Heart right ventricle (tissue), 16 donors: ENCODE results near the gene ZNF385A. TPM values are rescaled to one million over a fixed set of nuclear protein-coding genes. Genes with fewer than 3 reads are reported as not detected.

ENCODE experiments used
- ATAC-seq, 8 donors: fragments of 200-7000 bp; cut with Tn5 transposase; one replicate each; pipeline ENCODE4 v1.9.1; 2020; ENCODE audit warnings: mild to moderate bottlenecking in 8 of 8, moderate library complexity in 8 of 8, moderate number of reproducible peaks in 1 of 8
- DNase-seq, 2 donors: peaks; one replicate each; pipeline ENCODE4 v3.0.0-alpha.2; 2020
- H3K27ac ChIP-seq, 10 donors: fragments of 200-600 bp; sonication (generic) in 2 of 10; one replicate each; pipeline versions ENCODE4 v1.5.0 to v1.8.0; 2020 to 2022; ENCODE audit warnings: mild to moderate bottlenecking in 3 of 10
- H3K27me3 ChIP-seq, 7 donors: fragments of 200-600 bp; one replicate each; pipeline ENCODE4 v1.8.0; 2021 to 2022; ENCODE audit warnings: mild to moderate bottlenecking in 2 of 7
- H3K36me3 ChIP-seq, 9 donors: fragments of 200-600 bp; sonication (generic) in 1 of 9; one replicate each; pipeline versions ENCODE4 v1.5.0 to v1.8.0; 2020 to 2022; ENCODE audit warnings: mild to moderate bottlenecking in 2 of 9
- H3K4me1 ChIP-seq, 9 donors: fragments of 200-600 bp; sonication (generic) in 1 of 9; one replicate each; pipeline versions ENCODE4 v1.5.0 to v1.8.0; 2020 to 2022; ENCODE audit warnings: mild to moderate bottlenecking in 4 of 9
- H3K4me3 ChIP-seq, 10 donors: fragments of 200-600 bp; sonication (generic) in 2 of 10; one replicate each; pipeline versions ENCODE4 v1.5.0 to v1.8.0; 2020 to 2022; ENCODE audit warnings: mild to moderate bottlenecking in 7 of 10, moderate library complexity in 2 of 10
- H3K9me3 ChIP-seq, 11 donors: fragments of 200-600 bp in 10 of 11; sonication (generic) in 2 of 11; one replicate each; pipeline versions ENCODE4 v1.5.0 to v1.8.0; 2013 to 2022; ENCODE audit warnings: mild to moderate bottlenecking in 2 of 11, control low read depth in 1 of 11, moderate library complexity in 1 of 11
- CTCF ChIP-seq, 9 donors: fragments of 200-600 bp; sonication (generic) in 2 of 9; IDR thresholded peaks; one replicate each; pipeline versions ENCODE4 v1.5.0 to v1.8.0; 2021 to 2022; ENCODE audit warnings: antibody characterized with exemption in 9 of 9, mild to moderate bottlenecking in 5 of 9, moderate library complexity in 1 of 9
- WGBS, 2 donors: extraction: QIAGEN DNeasy Blood & Tissue Kit; methylation state at CpG; one replicate each; pipeline ENCODE4 v1.1.7; 2013; ENCODE audit warnings: inconsistent platforms in 1 of 2; 5-methylcytosine and 5-hydroxymethylcytosine counted together
- intact Hi-C, 10 donors: fragments of 100-400 bp; cut with DNase I; formaldehyde crosslinking; loops; one replicate each; pipeline versions ENCODE4 v1.11.1 to v1.14.2; 2022
- polyA plus RNA-seq, 2 donors: library from polyadenylated mRNA; stranded (reverse); fragments of 200-250 nt; gene quantifications; one replicate each; pipeline ENCODE4 v1.2.3, GENCODE V29; 2013
- total RNA-seq, 10 donors: library from RNA; stranded (reverse); fragmentation: NEBNext Ultra II Directional in 3 of 10; extraction: Animal tissue kit (Norgen Biotek cat#: 25700) in 3 of 10; gene quantifications; one replicate each; pipeline versions ENCODE4 v1.2.1 to v1.2.4, GENCODE V29; 2021 to 2023
- donor health status: Arrhythmogenic right ventricular cardiomyopathy.
- donor health status: ischemic (EF 13 %, LVEDD 7.1; RV severe dilation, severe dysfunction).
- donor health status: healthy with polysubstance abuse.
- donor health status: DM: no; HTN: yes; CAD: no.
- donor health status: DM: no; HTN: no; CAD: no.
- donor health status: ischemic (EF 25% LVEDD 6.9; RV normal size, moderate dysfunction).
- donor health status: ischemic (EF 25% LVEDD 5.7; RV mildly dilated, moderate dysfunction).
- donor health status: healthy.
- donor health status: DM: yes; HTN: yes; CAD: no.
- donor health status: Ischemic cardiomyopathy.
- donor health status: ischemic (EF 35%, LVEDD 5.7; RV mildly dilated, moderate dysfunction).
- donor health status: nonischemic (EF 11% LVEDD 7.7; RV severe dilation, severe dysfunction).
- donor health status: DM: yes; HTN: yes; CAD: no.
- donor health status: PGD.
- donor health status: ischemic (EF 29% LVEDD 5.4; RV normal size, mild dysfunction).
- donor health status: nonischemic (EF 23%, LVEDD 6.1; RV moderate dilation, normal function).

Gene ZNF385A
- total and polyA plus RNA-seq, 12 donors = 3.8 to 19.1 (median 5.8) TPM

DNA sequence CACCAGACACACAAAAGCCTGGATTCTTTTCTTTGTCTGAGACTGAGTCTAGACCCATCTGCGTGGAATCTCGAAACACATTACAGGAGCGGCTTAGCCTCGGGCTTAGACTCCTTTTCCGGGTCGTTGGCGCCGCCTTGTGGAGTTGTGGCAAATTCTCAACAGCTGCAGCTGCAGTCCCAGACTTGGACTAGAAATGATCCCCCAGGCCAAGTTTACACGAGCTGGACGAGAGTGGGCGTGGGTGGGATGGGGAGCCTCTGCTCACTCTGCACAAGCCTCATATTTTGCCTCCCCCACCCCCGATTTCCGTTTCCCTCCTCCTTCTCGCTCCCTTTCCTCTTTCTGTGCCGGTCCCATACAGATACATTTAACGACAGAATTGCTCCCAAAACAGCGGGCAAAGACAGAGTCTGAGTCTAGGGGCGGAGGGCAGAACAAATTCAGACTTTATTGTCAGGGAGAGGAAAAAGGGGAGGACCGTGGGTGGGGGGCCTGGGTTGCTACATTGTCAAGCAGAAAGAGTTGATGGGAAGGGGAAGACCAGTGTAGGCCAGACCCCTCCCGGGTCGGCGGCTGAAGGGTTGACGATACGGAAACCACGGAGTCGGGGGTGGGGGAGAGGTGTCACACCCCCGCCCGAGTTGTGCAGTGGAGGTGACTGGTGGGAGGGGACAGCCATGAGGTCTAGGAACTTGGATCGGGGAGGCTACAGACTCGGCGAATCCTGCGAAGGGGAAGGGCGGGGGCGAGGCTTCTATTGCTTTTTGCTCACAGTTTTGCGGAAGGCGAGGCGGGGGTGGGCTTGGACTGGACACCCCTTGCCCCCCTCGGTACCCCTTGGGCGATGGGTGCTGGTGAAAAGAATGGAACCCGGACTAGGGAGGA lies 15.6 kb downstream of the ZNF385A start:
- peak; percentile 62 to 90 (median 83) for TF ChIP-seq CTCF (IDR thresholded peaks at IDR 0.05)
- peaks cover 0 to 25% (median 0%) of the 10 kb centered on the region in 9 donors for H3K36me3 ChIP-seq
- peak overlapping the region in 8 of 10 donors; percentile 62 to 86 (median 76) for H3K27ac ChIP-seq
- ATAC-seq = peak; percentile 59 to 85 (median 71)
- H3K4me1 ChIP-seq = peaks cover 11 to 74% (median 47%) of the 10 kb centered on the region in 9 donors
- H3K27me3 ChIP-seq = no peaks in the 10 kb centered on the region
- no peaks in the 10 kb centered on the region for H3K9me3 ChIP-seq
- WGBS, 2 donors = 22 to 27% methylated on average over 39 to 40 of the region's 40 CpGs
- peak; percentile 91 to 93 for DNase-seq
- intact Hi-C loops = loop anchor here (2.0 to 10.0 kb wide), 9 partner anchors 42 to 152 kb away; partner anchors contain the start of genes CBX5 (in 2 of the 10), HNRNPA1 (in 2 of the 10) and COPZ1 (in 1 of the 10)
- peak overlapping the region; percentile 18 to 60 (median 48) for H3K4me3 ChIP-seq

DNA sequence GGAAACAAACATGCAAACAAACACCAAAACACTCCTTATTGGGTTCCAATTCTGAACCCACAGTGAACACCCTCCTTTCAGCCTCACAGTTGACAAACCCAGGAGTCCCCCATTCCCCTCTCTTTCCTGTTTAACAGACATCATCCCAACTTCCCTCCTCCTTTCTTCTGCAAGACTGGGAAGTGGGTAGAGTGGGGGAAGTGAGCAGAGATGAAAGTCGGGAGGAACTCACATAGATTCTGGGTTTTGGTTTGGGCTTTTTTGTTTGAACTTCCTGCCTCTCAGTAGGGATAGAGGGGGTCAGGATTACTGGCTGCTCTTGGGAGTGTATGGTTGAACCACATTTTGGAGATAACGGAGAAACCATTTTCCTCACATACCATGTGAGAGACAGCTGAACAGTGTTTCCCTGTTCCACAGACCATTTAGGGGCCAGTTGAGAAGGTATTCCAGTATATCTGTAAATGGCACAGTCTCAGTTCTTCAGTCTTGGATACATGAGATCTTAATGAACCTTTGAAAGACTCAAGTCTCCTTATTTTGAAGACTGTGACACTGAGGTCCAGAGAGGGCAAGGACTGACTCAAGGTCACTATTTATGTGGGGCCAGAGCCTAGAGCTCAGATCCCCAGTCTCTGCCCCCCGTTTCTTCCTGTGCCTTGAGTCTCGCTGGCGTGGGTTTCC lies 16.4 kb downstream of the ZNF385A start:
- TF ChIP-seq CTCF (IDR thresholded peaks at IDR 0.05) = no peak
- H3K9me3 ChIP-seq = no peaks in the 10 kb centered on the region
- peak overlapping the region in 6 of 10 donors; percentile 42 to 60 (median 56) for H3K4me3 ChIP-seq
- H3K27ac ChIP-seq = peak overlapping the region in 8 of 10 donors; percentile 23 to 86 (median 74)
- no peaks in the 10 kb centered on the region for H3K27me3 ChIP-seq
- no peak for ATAC-seq
- intact Hi-C loops = loop anchor here (2.0 to 10.0 kb wide), 9 partner anchors 41 to 151 kb away; partner anchors contain the start of genes CBX5 (in 2 of the 10), HNRNPA1 (in 2 of the 10) and COPZ1 (in 1 of the 10)
- 22 to 30% methylated on average over 5 of the region's 5 CpGs for WGBS, 2 donors
- DNase-seq = no peak
- peaks cover 0 to 17% (median 0%) of the 10 kb centered on the region in 9 donors for H3K36me3 ChIP-seq
- peaks cover 11 to 75% (median 43%) of the 10 kb centered on the region in 9 donors for H3K4me1 ChIP-seq

DNA sequence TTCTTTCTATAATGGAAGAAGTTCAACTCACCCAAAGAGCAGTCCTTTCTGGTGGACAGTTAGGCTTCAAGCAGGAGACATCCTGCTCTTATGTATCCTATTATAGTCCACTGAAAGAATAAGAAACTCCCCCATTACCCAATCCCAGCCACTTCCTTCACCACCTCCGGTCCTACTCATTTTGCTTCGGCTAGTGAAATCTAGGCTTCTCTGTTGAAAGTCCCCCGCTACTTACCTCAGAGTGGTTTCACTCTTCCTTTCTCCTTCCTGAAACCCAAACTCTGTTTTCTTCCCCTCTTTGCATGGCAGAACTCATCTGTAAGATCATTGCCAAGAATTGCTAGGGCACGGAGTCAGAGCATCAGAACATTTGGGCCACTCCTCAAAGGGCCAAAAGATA lies 20.1 kb downstream of the ZNF385A start, which contains the start of gene GPR84:
Gene GPR84 (minus strand): TSS at position 74 of the 400 bp plus-strand sequence. CDS start 635 bp downstream, outside the sequence.
- intact Hi-C loops = loop anchor here (5.0 to 10.0 kb wide), 8 partner anchors 37 to 147 kb away; partner anchors contain the start of genes CBX5 (in 1 of the 10), COPZ1 (in 1 of the 10) and HNRNPA1 (in 1 of the 10)
- peak within 1 kb of the TSS in 1 of 10 donors; percentile 77 for H3K27ac ChIP-seq
- H3K4me3 ChIP-seq = peak within 1 kb of the TSS in 1 of 10 donors; percentile 33
- ATAC-seq (no peak), DNase-seq (no peak)
- TF ChIP-seq CTCF (IDR thresholded peaks at IDR 0.05) = no peak
- no peaks in the 10 kb centered on the region for H3K9me3 ChIP-seq
- 67 to 72% methylated on average over 4 of the region's 4 CpGs for WGBS, 2 donors
- no peaks in the 10 kb centered on the region for H3K27me3 ChIP-seq
- H3K36me3 ChIP-seq = no peaks in the 10 kb centered on the region
- peaks cover 0 to 62% (median 20%) of the 10 kb centered on the region in 9 donors for H3K4me1 ChIP-seq

DNA sequence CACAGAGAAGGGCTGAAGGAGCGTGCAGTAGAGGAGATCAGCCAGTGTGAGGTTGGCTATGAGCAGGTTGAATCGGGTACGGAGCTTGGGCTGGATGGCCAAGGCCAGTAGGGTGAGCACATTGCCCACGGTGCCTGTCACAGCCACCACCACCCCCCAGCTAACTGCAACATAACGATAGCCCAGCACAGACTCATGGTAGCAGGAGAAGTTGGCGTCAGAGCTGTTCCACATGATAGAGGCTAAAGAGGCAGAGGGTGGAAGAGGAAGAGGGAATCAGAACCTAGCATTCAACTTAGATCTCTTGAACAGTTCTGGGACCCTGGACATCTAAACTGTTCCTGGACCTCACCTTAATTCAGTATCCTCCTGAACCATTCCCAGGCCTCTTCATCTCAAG lies 20.9 kb downstream of the ZNF385A start:
- 75 to 87% methylated on average over 6 of the region's 6 CpGs for WGBS, 2 donors

More for the DNA sequence above, 20.9 kb downstream of the ZNF385A start:
- intact Hi-C loops = loop anchor here (5.0 to 10.0 kb wide), 8 partner anchors 36 to 146 kb away; partner anchors contain the start of genes CBX5 (in 1 of the 10), COPZ1 (in 1 of the 10) and HNRNPA1 (in 1 of the 10)
- Histone ChIP-seq H3K27me3 (no peaks in the 10 kb centered on the region), H3K4me1 (peaks cover 0 to 56% (median 13%) of the 10 kb centered on the region in 9 donors), H3K4me3 (peak overlapping the region in 1 of 10 donors; percentile 33), H3K9me3 (no peaks in the 10 kb centered on the region), H3K27ac (peak overlapping the region in 1 of 10 donors; percentile 77), H3K36me3 (no peaks in the 10 kb centered on the region)
- ATAC-seq (no peak), DNase-seq (no peak)
- no peak for TF ChIP-seq CTCF (IDR thresholded peaks at IDR 0.05)
